NCI-H510A treated with DMSO at 0.1 percent for 48 hours (cell line): ENCODE results near the gene CYP4A22.
"Not testable (repeated sequence)": the region's sequence is repeated elsewhere in the genome, so short reads cannot be mapped to it uniquely, and the experiment has no call there.

Source experiments
- DNase-seq: peaks from one replicate; lab custom pipeline; 2025; lab: John Stamatoyannopoulos, UW

Gene CYP4A22

GRCh38 chr1:47156457-47156856, 19.2 kb downstream of the CYP4A22 start:
- not testable (repeated sequence) for DNase-seq

DNA sequence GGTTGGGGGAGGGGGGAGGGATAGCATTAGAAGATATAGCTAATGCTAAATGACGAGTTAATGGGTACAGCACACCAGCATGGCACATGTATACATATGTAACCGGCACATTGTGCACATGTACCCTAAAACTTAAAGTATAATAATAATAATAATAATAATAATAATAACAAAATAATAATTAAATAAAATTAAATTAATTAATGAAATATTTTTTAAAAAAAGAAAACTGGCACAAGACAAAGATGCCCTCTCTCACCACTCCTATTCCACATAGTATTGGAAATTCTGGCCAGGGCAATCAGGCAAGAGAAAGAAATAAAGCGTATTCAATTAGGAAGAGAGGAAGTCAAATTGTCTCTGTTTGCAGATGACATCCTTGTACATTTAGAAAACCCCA, 20.7 kb downstream of the CYP4A22 start:
- DNase-seq: not testable (repeated sequence)

- DNase-seq: no peak
Observed at GRCh38 chr1:47160716-47161115, 23.5 kb downstream of the CYP4A22 start.

GRCh38 chr1:47161298-47162040, 24.2 kb downstream of the CYP4A22 start:
- no peak for DNase-seq

GRCh38 chr1:47164552-47164951, 27.3 kb downstream of the CYP4A22 start:
- DNase-seq: no peak

GRCh38 chr1:47172782-47173181, 35.5 kb downstream of the CYP4A22 start:
- DNase-seq: no peak

- no peak for DNase-seq
Observed at GRCh38 chr1:47174656-47175020, 37.4 kb downstream of the CYP4A22 start.

GRCh38 chr1:47175227-47175934, 38.1 kb downstream of the CYP4A22 start:
- DNase-seq: peak; percentile 32

GRCh38 chr1:47178020-47178419, 40.8 kb downstream of the CYP4A22 start:
- no peak for DNase-seq

DNA sequence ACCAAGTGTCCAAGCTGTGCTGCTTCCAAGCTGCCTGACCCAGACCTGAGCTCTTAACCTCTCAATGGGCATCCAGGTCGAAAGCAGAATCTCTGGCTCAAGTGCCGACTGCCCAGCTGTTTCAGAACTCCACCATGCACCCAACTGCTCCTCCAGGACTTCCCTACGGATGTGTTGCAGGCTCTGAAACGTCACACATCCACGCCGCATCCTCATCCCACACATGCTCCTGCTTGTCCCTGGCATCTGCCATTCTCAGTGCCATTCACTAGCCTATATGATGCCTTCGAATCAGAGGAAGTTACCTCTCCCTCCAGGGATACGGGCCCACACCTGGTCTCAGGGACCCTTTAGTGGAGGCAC, 41.4 kb downstream of the CYP4A22 start:
- no peak for DNase-seq

GRCh38 chr1:47179017-47179987, 42.1 kb downstream of the CYP4A22 start:
- peak; percentile 82 for DNase-seq

DNA sequence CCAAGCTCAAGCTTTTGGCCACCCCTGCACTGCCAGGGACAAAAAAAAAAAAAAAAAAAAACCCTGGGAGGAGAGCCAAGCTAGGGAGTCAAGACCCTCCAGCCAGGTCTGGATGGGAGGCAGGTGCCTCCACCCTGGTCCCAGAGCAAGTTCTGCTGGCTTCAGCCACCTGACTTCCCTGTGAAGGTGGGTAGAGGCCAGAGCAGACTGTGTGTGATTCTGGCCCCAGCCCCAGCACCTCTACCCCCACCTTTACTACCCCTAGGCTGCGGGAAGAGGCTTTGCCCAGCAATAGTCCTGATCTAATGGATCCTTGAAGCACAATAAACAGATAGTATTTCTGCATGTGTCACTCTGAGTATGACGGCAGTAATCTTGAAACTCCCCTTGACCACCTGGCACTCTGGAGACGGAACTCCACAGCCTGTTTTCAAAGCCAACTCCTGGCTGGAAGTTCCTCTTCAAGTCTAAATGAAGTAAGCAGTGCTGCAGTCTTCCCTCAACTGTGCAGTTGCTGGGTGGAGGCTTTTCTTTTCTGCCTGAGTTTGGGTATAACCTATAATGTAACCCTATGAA, 42.8 kb downstream of the CYP4A22 start:
- DNase-seq: no peak

GRCh38 chr1:47180603-47181094, 43.4 kb downstream of the CYP4A22 start:
- no peak for DNase-seq

- no peak for DNase-seq
Observed at GRCh38 chr1:47181095-47181954, 44.1 kb downstream of the CYP4A22 start.

GRCh38 chr1:47181955-47182675, 44.9 kb downstream of the CYP4A22 start:
- DNase-seq: no peak

GRCh38 chr1:47182676-47183235, 45.5 kb downstream of the CYP4A22 start:
- no peak for DNase-seq

DNA sequence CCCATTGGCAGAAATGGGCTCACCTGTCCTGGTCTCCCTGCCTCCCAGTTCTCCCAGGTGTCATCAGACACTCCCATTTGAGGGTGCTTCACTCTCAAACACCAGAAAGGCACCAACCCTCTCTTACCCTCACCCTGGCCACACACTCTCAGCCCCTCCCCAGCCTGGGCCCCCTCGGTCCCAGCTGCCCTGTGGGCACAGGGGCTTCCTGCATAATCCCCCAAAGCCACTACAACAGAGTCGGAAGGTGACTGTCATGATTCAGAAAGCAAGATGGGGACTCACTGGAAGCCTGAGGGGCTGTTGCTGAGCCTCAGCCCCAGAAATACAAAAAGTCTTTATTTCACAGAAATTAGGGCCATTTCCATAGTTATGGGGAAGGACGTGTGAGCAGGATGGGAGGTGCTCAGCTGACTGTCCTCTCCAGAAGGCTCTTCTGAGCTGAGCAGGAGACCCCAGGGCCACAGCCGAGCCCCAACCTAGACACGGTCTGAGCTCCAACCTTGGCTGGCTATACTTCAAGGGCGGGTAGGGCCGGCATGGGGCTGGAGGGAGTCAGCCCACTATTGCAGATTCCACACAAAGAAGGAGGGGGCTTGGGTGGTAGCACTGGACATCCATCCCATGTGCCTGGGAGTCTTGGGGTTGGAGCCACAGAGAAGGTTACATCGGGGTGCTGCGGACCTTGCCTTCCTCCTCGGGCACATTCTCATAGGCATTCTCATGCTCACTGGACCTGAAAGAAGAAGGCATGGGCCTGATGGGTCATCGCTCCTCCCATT, 46.3 kb downstream of the CYP4A22 start:
- DNase-seq: no peak

DNA sequence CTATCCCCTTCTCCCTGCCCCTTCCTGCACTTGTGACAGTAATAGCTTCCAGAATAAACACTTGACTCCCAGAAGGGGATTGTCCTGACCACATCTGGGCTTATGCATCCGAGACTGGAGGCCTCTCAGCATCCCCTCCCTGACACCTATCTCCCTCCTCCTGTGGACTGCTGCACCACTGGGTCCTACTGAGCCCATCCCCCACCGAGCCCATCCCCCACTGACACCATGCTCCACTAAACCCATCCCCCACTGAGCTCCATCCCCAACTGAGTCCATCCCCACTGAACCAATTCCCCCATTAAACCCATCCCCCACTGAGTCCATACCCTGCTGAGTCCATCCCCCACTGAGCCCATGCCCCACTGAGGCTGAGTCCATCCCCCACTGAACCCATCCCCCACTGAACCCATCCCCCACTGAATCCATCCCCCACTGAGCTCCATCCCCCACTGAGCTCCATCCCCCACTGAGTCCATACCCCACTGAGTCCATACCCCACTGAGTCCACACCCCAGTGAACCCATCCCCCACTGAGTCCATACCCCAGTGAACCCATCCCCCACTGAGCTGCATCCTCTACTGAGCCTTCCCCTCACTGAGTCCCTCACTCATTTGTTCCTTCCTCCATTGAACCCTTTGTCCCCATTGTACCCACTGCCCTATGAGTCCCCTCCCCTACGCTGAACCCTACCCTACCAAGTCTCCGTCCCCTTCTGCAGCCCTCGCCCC, 47.0 kb downstream of the CYP4A22 start:
- peak; percentile 69 for DNase-seq
